CD14-positive monocyte (primary cell): ENCODE results near the gene KCNH1. TPM values are rescaled to one million over a fixed set of nuclear protein-coding genes. Genes with fewer than 3 reads are reported as not detected.
A peak's percentile ranks its signal among the peaks of the same experiment; 100 is the strongest.

Experiments used
- DNase-seq, 3 donors: peaks; one replicate each; pipeline ENCODE4 v3.0.0-alpha.2; 2011 to 2022
- H2AFZ ChIP-seq: 2 replicates; pipeline ENCODE4 v1.6.0; 2012; ENCODE audit warnings: mild to moderate bottlenecking, low read depth, low read length, inconsistent platforms; ENCODE audit not compliant: insufficient read depth, poor library complexity, severe bottlenecking
- H3K27ac ChIP-seq, 2 donors: 1 replicate in 1 of 2; 2 replicates in 1 of 2; pipeline ENCODE4 v1.5.1; 2012 to 2013; ENCODE audit warnings: low read length in 2 of 2, control low read depth in 1 of 2, inconsistent platforms in 1 of 2, low read depth in 1 of 2, mild to moderate bottlenecking in 1 of 2
- H3K27me3 ChIP-seq, 2 donors: one replicate each; pipeline versions ENCODE4 v1.6.0 to v1.6.1; 2011 to 2013; ENCODE audit warnings: low read length in 2 of 2; ENCODE audit not compliant: control insufficient read depth in 2 of 2, insufficient read depth in 2 of 2
- H3K36me3 ChIP-seq, 2 donors: replicated peaks in 1 of 2; 1 replicate in 1 of 2; 2 replicates in 1 of 2; pipeline versions ENCODE4 v1.5.1 to v1.6.1; 2012 to 2013; ENCODE audit warnings: low read length in 2 of 2, control low read depth in 1 of 2, inconsistent platforms in 1 of 2, mild to moderate bottlenecking in 1 of 2; ENCODE audit not compliant: insufficient read depth in 2 of 2, control insufficient read depth in 1 of 2
- H3K4me1 ChIP-seq, 2 donors: 1 replicate in 1 of 2; 2 replicates in 1 of 2; pipeline versions ENCODE4 v1.5.1 to v1.6.1; 2012 to 2013; ENCODE audit warnings: low read length in 2 of 2, control low read depth in 1 of 2, inconsistent platforms in 1 of 2, mild to moderate bottlenecking in 1 of 2, moderate library complexity in 1 of 2; ENCODE audit not compliant: insufficient read depth in 2 of 2, control insufficient read depth in 1 of 2
- H3K4me2 ChIP-seq: replicated peaks from 2 replicates; pipeline ENCODE3; 2012; ENCODE audit warnings: low read length, moderate library complexity, mild to moderate bottlenecking; ENCODE audit not compliant: poor library complexity, severe bottlenecking; ENCODE audit errors: extremely low read depth
- H3K4me3 ChIP-seq, 3 experiments: fragments of 200-600 bp in 1 of 3; sonication (generic) in 1 of 3; replicated peaks in 1 of 3; 1 replicate in 2 of 3; 2 replicates in 1 of 3; pipeline ENCODE4 v1.5.1; 2011 to 2013; ENCODE audit warnings: low read length in 3 of 3, mild to moderate bottlenecking in 3 of 3, control low read depth in 2 of 3, low read depth in 2 of 3, inconsistent platforms in 1 of 3, moderate library complexity in 1 of 3
- H3K79me2 ChIP-seq: 2 replicates; pipeline ENCODE4 v1.6.0; 2012; ENCODE audit warnings: mild to moderate bottlenecking, control low read depth, inconsistent platforms, low read length, moderate library complexity; ENCODE audit not compliant: insufficient read depth
- H3K9ac ChIP-seq: 2 replicates; pipeline ENCODE4 v1.6.0; 2017; ENCODE audit warnings: low read length, mild to moderate bottlenecking; ENCODE audit not compliant: insufficient read depth, poor library complexity, severe bottlenecking
- H3K9me3 ChIP-seq, 2 donors: replicated peaks in 1 of 2; 1 replicate in 1 of 2; 2 replicates in 1 of 2; pipeline versions ENCODE4 v1.5.1 to v1.6.1; 2012 to 2013; ENCODE audit warnings: low read length in 2 of 2, control low read depth in 1 of 2; ENCODE audit not compliant: control insufficient read depth in 1 of 2, insufficient read depth in 1 of 2
- H4K20me1 ChIP-seq: 2 replicates; pipeline ENCODE4 v1.6.0; 2012; ENCODE audit warnings: mild to moderate bottlenecking, low read length, control low read depth, moderate library complexity; ENCODE audit not compliant: insufficient read depth
- H3K27ac Mint-ChIP-seq, 7 donors: one replicate each; pipeline ENCODE4 v1.8.0; 2020; ENCODE audit warnings: mild to moderate bottlenecking in 7 of 7, mixed read lengths in 7 of 7, moderate library complexity in 6 of 7, inconsistent platforms in 2 of 7
- H3K27me3 Mint-ChIP-seq, 3 donors: one replicate each; pipeline ENCODE4 v1.8.0; 2021 to 2022; ENCODE audit warnings: low read depth in 3 of 3, mild to moderate bottlenecking in 3 of 3, mixed read lengths in 3 of 3, moderate library complexity in 3 of 3, inconsistent platforms in 1 of 3
- H3K36me3 Mint-ChIP-seq, 2 donors: one replicate each; pipeline ENCODE4 v1.8.0; 2020; ENCODE audit warnings: mixed read lengths in 2 of 2, inconsistent platforms in 1 of 2, mild to moderate bottlenecking in 1 of 2
- H3K4me1 Mint-ChIP-seq: one replicate; pipeline ENCODE4 v1.8.0; 2020; ENCODE audit warnings: mild to moderate bottlenecking, mixed read lengths
- H3K4me3 Mint-ChIP-seq, 2 donors: one replicate each; pipeline ENCODE4 v1.8.0; 2020; ENCODE audit warnings: mild to moderate bottlenecking in 2 of 2, mixed read lengths in 2 of 2, moderate library complexity in 1 of 2
- H3K9me3 Mint-ChIP-seq, 7 donors: one replicate each; pipeline ENCODE4 v1.8.0; 2020 to 2022; ENCODE audit warnings: mixed read lengths in 7 of 7, mild to moderate bottlenecking in 6 of 7, moderate library complexity in 6 of 7, inconsistent platforms in 2 of 7
- CTCF ChIP-seq: fragments of 200-600 bp; IDR thresholded peaks from one replicate; pipeline ENCODE4 v1.8.0; 2022; ENCODE audit warnings: antibody characterized with exemption, mild to moderate bottlenecking
- WGBS: methylation state at CpG from one replicate; pipeline ENCODE4 v1.1.5; 2013; ENCODE audit warnings: missing lambda C conversion rate; ENCODE audit not compliant: insufficient coverage; 5-methylcytosine and 5-hydroxymethylcytosine counted together
- intact Hi-C, 2 donors: fragments of 100-400 bp; cut with micrococcal nuclease; formaldehyde crosslinking; loops; one replicate each; pipeline versions ENCODE4 v1.15.0 to v1.15.1; 2023
- polyA plus RNA-seq, 3 donors: library from polyadenylated mRNA; depleted of rRNA in 1 of 3; unstranded in 2 of 3; stranded (reverse) in 1 of 3; fragments of 300-500 nt in 2 of 3; fragments of >200 nt in 1 of 3; fragmentation: Illumina TruSeq in 2 of 3; gene quantifications; 1 replicate in 2 of 3; 2 replicates in 1 of 3; pipeline ENCODE4 v1.2.3, GENCODE V29; 2012 to 2021

The KCNH1 gene
- polyA plus RNA-seq, 3 donors, result not detected

- no peaks in the 10 kb centered on the region for H3K4me1 ChIP-seq
- no peak overlapping the region for H3K4me2 ChIP-seq
- H3K79me2 ChIP-seq, result no peaks in the 10 kb centered on the region
- no peaks in the 10 kb centered on the region for H3K4me1 Mint-ChIP-seq
- H3K27me3 Mint-ChIP-seq, result no peaks in the 10 kb centered on the region
- no peaks in the 10 kb centered on the region for H3K27me3 ChIP-seq
- H3K4me3 ChIP-seq, result no peak overlapping the region
- no peaks in the 10 kb centered on the region for H3K36me3 ChIP-seq
- no peak overlapping the region for H2AFZ ChIP-seq
- no peak overlapping the region for H3K4me3 Mint-ChIP-seq
- H3K36me3 Mint-ChIP-seq, result no peaks in the 10 kb centered on the region
- no peak overlapping the region for H3K27ac Mint-ChIP-seq
- H3K27ac ChIP-seq, result no peak overlapping the region
- 100% methylated on average over 1 of the region's 2 CpGs for WGBS
- intact Hi-C loops, result no loop called here
- no peaks in the 10 kb centered on the region for H3K9me3 Mint-ChIP-seq
- no peak overlapping the region for H3K9ac ChIP-seq
- no peaks in the 10 kb centered on the region for H4K20me1 ChIP-seq
- TF ChIP-seq CTCF, result no peak
- no peak for DNase-seq
- H3K9me3 ChIP-seq, result no peaks in the 10 kb centered on the region
Observed at GRCh38 chr1:210646258-210646616, 487.7 kb downstream of the KCNH1 start.

GRCh38 chr1:210645582-210646257 lies 488.2 kb downstream of the KCNH1 start:
- no peak overlapping the region for H3K27ac ChIP-seq
- H3K36me3 ChIP-seq, result no peaks in the 10 kb centered on the region
- H2AFZ ChIP-seq, result no peak overlapping the region
- no peak overlapping the region for H3K9ac ChIP-seq
- Mint-ChIP-seq H3K4me3 (no peak overlapping the region), H3K36me3 (no peaks in the 10 kb centered on the region), H3K9me3 (no peaks in the 10 kb centered on the region), H3K27ac (peak overlapping the region in 1 of 7 donors; percentile 30), H3K27me3 (no peaks in the 10 kb centered on the region), H3K4me1 (no peaks in the 10 kb centered on the region)
- no peaks in the 10 kb centered on the region for H3K9me3 ChIP-seq
- 90% methylated on average over 5 of the region's 7 CpGs for WGBS
- no peak overlapping the region for H3K4me2 ChIP-seq
- no peaks in the 10 kb centered on the region for H3K79me2 ChIP-seq
- H3K4me3 ChIP-seq, result no peak overlapping the region
- DNase-seq, result no peak
- H3K4me1 ChIP-seq, result no peaks in the 10 kb centered on the region
- no peaks in the 10 kb centered on the region for H4K20me1 ChIP-seq
- TF ChIP-seq CTCF, result no peak
- intact Hi-C loops, result no loop called here
- H3K27me3 ChIP-seq, result no peaks in the 10 kb centered on the region
